NB4 (cell line): ENCODE data around the gene ZFYVE1.
"Not testable (repeated sequence)": the region's sequence is repeated elsewhere in the genome, so short reads cannot be mapped to it uniquely, and the experiment has no call there.

Experiments
- DNase-seq: peaks from one replicate; pipeline ENCODE4 v3.0.0; 2010; ENCODE audit warnings: low read depth
- H3K4me3 ChIP-seq: one replicate; pipeline ENCODE4 v1.5.1; 2011; ENCODE audit warnings: mild to moderate bottlenecking, low read depth, low read length, moderate library complexity
- CTCF ChIP-seq: IDR thresholded peaks from one replicate; pipeline ENCODE4 v1.5.1; 2012; ENCODE audit warnings: low read depth, low read length
- MAX ChIP-seq: IDR thresholded peaks from 2 replicates; pipeline ENCODE4 v1.6.1; 2011; ENCODE audit warnings: low read depth, low read length
- MYC ChIP-seq: IDR thresholded peaks from 2 replicates; pipeline ENCODE4 v1.6.1; 2011; ENCODE audit warnings: low read depth, low read length
- POLR2A ChIP-seq: IDR thresholded peaks from 2 replicates; pipeline ENCODE4 v1.6.1; 2011; ENCODE audit warnings: mild to moderate bottlenecking; ENCODE audit not compliant: insufficient read length; ENCODE audit errors: extremely low read depth

The ZFYVE1 gene

GRCh38 chr14:73026243-73026844, 562 bp downstream of the ZFYVE1 start:
- peak; percentile 12 for DNase-seq
- peak overlapping the region; percentile 65 for H3K4me3 ChIP-seq
- TF ChIP-seq MYC (no peak), MAX (no peak), CTCF (no peak), POLR2A (no peak)

- H3K4me3 ChIP-seq = peak overlapping the region; percentile 65
- no peak for DNase-seq
- TF ChIP-seq MAX (no peak), POLR2A (no peak), CTCF (no peak), MYC (no peak)
Measured at GRCh38 chr14:73025544-73025943, 1.4 kb downstream of the ZFYVE1 start.

- no peak overlapping the region for H3K4me3 ChIP-seq
- no peak for DNase-seq
- no peak for TF ChIP-seq MYC
- TF ChIP-seq POLR2A = no peak
- TF ChIP-seq CTCF = no peak
- no peak for TF ChIP-seq MAX
Measured at GRCh38 chr14:73022051-73022450, 4.9 kb downstream of the ZFYVE1 start.

GRCh38 chr14:73016011-73016410, 10.9 kb downstream of the ZFYVE1 start:
- H3K4me3 ChIP-seq, DNase-seq: not testable (repeated sequence)

GRCh38 chr14:73015552-73015951, 11.4 kb downstream of the ZFYVE1 start:
- DNase-seq, H3K4me3 ChIP-seq: not testable (repeated sequence)

- H3K4me3 ChIP-seq = no peak overlapping the region
- DNase-seq = no peak
- TF ChIP-seq CTCF (no peak), POLR2A (no peak), MYC (no peak), MAX (no peak)
Measured at GRCh38 chr14:73014105-73014504, 12.8 kb downstream of the ZFYVE1 start.

GRCh38 chr14:73011189-73011588, 15.7 kb downstream of the ZFYVE1 start:
- not testable (repeated sequence) for H3K4me3 ChIP-seq, DNase-seq

GRCh38 chr14:73008501-73008900, 18.4 kb downstream of the ZFYVE1 start:
- H3K4me3 ChIP-seq = no peak overlapping the region
- TF ChIP-seq POLR2A (no peak), CTCF (no peak), MYC (no peak), MAX (no peak)
- no peak for DNase-seq
